ENCODE results near the gene ERP44.

DNA sequence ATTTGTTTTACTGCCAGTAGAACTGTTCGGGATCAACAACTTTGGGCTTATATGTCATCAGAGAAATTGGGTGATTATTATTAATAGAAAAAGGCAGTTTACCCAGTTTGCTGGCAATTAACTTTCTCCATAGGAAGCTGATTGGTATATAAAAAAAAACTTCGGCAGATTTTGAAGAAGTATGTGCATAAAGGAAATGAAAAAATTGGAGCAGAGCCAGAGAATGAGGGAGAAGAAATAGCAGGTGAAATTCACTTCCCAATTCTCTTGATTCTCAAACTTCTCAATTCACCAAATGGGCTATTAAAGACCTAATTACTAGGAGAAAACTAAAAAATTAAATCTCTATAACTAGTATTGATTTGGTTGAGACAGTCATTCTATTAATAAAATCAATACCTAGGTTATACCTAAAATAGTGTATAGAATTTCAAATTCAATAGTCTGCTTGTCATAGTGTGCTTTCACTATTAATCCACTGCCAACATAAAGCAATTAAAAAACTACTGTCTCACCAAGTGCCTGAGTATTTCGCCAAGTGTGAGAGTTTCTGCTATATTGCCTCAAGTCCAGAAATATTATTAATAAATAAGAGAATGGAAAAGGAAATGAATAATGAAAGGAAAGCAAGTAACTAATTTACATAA, 144.8 kb downstream of the ERP44 start:
- TF ChIP-seq CTCF (IDR thresholded peaks at IDR 0.05) (no peak), POLR2A (IDR thresholded peaks at IDR 0.05) (no peak)
